Measurements from ENCODE around the gene BDP1. TPM values are rescaled to one million over a fixed set of nuclear protein-coding genes. Genes with fewer than 3 reads are reported as not detected.
"Not testable (repeated sequence)": the region's sequence is repeated elsewhere in the genome, so short reads cannot be mapped to it uniquely, and the experiment has no call there.

The BDP1 gene, protein sequence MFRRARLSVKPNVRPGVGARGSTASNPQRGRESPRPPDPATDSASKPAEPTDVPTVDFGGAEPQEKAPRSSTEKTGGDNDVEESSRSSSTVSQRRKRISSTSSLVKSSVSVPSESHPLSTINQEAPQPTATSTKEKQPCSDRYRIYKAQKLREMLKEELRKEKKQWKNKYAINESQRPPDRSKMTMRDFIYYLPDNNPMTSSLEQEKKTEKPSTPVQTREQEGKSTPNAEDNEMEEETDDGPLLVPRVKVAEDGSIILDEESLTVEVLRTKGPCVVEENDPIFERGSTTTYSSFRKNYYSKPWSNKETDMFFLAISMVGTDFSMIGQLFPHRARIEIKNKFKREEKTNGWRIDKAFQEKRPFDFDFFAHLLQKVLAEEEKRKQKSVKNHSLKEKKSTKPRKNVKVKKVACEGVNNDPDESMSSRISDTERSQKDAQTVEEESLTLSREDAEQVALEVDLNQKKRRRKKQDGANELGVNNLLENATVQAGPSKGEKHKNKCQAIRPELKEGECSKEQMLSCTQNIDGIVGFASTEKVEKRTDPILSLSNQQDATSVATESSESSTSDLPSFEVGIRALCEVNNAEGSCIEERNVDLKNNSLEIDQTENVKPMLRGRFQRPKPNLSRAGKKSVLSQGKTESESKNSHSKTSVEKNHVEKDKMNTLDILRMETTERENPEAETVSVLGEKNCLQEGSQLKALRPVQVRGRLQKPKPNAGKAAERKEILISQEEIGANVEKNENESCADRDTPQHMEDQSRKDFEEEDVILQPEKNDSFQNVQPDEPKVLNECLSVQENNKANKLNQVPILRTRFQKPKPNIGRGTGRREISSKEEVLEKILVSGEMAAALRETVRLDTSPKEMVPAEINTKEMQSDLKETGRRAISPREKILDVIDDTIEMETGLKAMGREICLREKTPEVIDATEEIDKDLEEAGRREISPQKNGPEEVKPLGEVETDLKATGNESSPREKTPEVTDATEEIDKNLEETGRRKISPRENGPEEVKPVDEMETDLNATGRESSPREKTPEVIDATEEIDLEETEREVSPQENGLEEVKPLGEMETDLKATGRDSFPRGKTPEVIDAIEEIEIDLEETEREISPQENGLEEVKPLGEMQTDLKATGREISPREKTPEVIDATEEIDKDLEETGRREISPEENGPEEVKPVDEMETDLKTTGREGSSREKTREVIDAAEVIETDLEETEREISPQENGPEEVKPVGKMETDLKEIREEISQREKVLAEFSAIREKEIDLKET (N-terminal part only)
- total RNA-seq = 23.9 and 24.1 TPM in 2 replicates
- polyA plus RNA-seq (2012) = 4.0 TPM

- DNase-seq (ENCODE audit: low read depth) = peak; percentile 97
These were observed at the start of gene BDP1 for GRCh38 chr5:71455427-71456361. BDP1 (plus strand) TSS chr5:71455651; CDS start chr5:71455878, 227 bp downstream.

- DNase-seq (ENCODE audit: low read depth) = not testable (repeated sequence)
These were observed 45.4 kb upstream of the BDP1 start for GRCh38 chr5:71410088-71410487.

DNA sequence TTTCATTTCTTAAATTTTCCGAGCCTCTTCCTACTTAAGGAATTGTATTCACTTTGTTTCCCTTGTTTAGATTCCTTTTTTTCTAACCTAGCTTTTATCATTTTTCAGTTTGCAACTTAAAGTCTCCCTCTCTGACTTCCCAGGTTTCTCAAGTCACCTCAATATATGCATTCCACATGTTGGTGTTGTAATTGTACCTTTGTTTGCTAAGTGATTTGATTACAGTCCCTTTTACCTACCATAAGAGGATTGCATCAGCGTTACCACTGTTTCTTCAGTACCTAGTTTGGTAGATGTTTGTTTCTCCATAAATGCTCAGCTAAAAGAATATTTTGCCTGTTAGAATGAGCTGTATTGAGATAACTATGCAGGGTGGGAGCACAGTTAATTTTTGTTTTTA lies 39.8 kb upstream of the BDP1 start:
- not testable (repeated sequence) for DNase-seq (ENCODE audit: low read depth)

GRCh38 chr5:71418026-71418425 lies 37.4 kb upstream of the BDP1 start:
- DNase-seq (ENCODE audit: low read depth) = not testable (repeated sequence)

GRCh38 chr5:71421278-71421677 lies 34.2 kb upstream of the BDP1 start:
- not testable (repeated sequence) for DNase-seq (ENCODE audit: low read depth)

- DNase-seq (ENCODE audit: low read depth) = not testable (repeated sequence)
These were observed 31.6 kb upstream of the BDP1 start for GRCh38 chr5:71423896-71424295.

DNA sequence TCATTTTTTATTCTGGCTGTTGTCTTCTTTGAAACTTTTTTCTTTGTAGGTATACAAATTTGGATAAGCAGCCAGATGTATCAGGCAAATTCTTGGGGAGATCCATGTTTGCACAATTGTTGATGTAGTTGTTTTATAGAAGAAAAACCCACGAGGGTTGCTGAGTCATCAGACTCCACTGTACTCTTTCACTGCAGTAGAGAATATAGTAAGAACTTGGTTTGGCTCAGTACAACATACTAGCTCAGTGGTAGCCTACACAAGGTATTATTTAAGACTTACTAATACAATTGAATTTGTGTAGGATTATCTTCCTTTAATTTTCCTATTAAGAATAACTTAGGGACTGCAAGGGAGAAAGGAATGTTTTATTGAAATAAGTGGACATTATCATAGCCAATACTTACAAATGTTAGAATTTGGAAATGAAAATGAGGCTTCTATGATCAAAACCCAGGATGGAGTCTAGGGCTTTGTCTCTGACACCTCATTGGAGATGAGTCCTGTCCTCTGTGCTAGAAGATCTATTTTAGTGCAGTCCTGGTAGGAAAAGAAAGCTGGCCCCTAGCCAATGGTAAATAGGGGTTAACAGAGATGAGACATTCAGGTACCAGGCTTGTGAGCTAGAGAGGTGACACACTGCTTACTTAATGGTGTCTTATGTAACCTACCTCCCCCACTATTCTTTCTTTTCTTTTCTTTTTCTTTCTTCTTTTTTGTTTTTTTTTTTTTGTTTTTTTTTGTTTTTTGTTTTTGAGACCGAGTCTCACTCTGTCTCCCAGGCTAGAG lies 28.6 kb upstream of the BDP1 start:
- not testable (repeated sequence) for DNase-seq (ENCODE audit: low read depth)

GRCh38 chr5:71432410-71432809 lies 23.0 kb upstream of the BDP1 start:
- not testable (repeated sequence) for DNase-seq (ENCODE audit: low read depth)

- not testable (repeated sequence) for DNase-seq (ENCODE audit: low read depth)
These were observed 20.6 kb upstream of the BDP1 start for GRCh38 chr5:71434825-71435224.

DNA sequence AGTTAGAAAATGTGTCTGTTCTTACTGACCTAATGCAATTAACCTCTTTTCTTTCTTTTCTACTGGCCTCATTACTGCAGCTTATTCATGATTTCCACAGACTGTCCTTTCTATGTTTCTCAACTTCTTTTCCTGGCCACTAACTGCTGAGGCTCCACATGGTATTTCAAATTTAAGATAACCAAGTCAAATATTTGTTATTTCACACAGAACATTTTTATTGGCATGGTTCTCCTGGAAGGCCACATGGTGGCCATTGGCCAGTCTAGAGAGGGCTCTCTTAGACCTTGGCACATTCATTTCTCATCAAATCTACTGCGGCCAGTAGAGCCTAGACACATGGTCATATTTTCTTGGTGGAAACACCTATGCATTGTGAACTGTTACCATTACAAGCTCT lies 13.9 kb upstream of the BDP1 start:
- not testable (repeated sequence) for DNase-seq (ENCODE audit: low read depth)

GRCh38 chr5:71443891-71444290 lies 11.6 kb upstream of the BDP1 start:
- DNase-seq (ENCODE audit: low read depth) = not testable (repeated sequence)

- DNase-seq (ENCODE audit: low read depth) = not testable (repeated sequence)
These were observed 10.4 kb upstream of the BDP1 start for GRCh38 chr5:71445015-71445414.

GRCh38 chr5:71445523-71446152 lies 9.8 kb upstream of the BDP1 start:
- DNase-seq (ENCODE audit: low read depth) = not testable (repeated sequence)

GRCh38 chr5:71446540-71447216 lies 8.8 kb upstream of the BDP1 start:
- not testable (repeated sequence) for DNase-seq (ENCODE audit: low read depth)

DNA sequence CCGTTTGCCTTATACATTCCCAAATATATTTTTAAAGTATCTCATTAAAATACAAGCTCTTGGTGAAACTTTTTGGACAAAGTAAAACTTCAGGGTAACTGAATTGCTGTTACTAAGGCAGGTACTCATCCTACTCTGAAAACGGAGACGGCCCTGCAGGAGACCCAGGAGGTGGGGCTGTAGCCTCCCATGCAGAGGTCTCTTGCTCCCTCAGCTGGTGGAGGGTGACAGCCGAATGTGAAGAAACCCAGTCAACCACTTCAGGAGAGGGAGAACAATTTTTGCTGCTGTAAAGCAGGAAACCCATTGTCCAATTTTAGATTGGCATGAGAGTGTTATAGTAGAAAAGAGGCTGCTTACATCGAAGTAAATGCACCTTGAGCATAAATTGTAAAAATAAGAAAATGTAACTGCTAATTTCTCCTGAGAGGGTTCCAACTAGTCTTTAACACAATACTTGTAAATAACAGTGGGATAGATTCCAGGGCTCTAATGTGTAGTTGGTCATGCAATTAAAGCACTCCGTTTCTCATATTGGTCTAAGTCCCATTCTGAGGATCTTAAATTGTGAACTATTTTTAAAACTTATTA lies 8.1 kb upstream of the BDP1 start:
- peak; percentile 13 for DNase-seq (ENCODE audit: low read depth)

DNA sequence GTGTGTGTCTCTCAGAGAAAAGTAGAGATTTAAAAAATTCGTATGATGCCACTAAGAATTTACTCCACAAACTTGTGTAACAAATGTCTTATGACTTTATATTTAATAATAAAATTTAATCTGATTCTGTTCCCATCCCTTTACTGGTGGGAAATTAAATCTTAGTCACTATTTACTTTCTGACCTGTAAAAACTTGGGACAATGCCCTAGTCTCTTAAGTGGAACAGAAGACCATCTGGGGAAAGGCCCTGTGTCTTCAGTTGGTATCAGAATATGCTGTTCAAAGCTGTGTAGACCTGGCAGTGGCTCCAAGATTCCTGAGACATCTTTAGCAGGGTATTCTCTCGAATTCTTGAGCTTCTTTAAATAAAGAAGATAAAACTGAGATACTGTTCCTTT lies 2.6 kb upstream of the BDP1 start:
- no peak for DNase-seq (ENCODE audit: low read depth)

DNA sequence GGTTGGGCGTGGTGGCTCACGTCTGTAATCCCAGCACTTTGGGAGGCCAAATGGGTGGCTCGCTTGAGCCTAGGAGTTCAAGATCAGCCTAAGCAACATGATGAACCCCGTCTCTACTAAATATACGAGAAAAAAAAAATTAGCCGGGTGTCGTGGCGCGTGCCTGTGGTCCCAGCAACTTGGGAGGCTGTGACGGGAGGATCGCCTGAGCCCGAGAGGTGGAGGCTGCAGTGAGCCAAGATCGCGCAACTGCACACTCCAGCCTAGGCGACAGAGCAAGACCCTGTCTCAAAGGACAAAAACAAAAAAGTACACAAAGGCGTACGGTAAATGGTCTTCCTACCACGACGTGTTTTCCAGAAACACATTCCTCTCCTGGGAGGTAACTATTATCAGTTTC lies 538 bp upstream of the BDP1 start:
- DNase-seq (ENCODE audit: low read depth) = no peak

DNA sequence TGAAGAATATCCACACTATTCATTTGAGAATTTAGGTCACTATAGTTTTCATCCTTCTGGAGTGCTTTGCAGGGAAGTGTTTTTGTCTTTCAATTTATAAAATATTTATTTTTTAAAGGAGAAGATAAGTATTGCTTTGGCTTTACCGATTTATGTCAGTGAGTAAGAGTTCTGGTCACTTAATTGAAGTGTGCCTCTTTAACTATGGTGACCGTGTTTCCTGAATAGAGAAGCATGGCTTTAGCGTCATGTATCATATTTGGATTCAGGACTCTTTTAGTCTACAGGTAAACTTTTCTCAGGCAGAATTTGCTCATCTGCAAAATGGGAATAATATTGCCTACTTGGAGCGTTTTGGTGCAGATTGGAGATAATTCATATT lies 902 bp downstream of the BDP1 start:
- DNase-seq (ENCODE audit: low read depth) = no peak

All from myocyte (in vitro differentiated cells).